HepG2 (cell line): Measurements from ENCODE around the gene DDX39B. TPM values are rescaled to one million over a fixed set of nuclear protein-coding genes. Genes with fewer than 3 reads are reported as not detected.

ENCODE experiments used
- ATF7-NPFF ChIP-seq: sonication (generic); formaldehyde crosslinking; IDR thresholded peaks from 2 replicates; pipeline ENCODE4 v1.8.1; 2023; ENCODE audit warnings: mild to moderate bottlenecking, low read depth, missing genetic modification reagents, moderate library complexity
- IRF2 ChIP-seq: IDR thresholded peaks from 2 replicates; pipeline ENCODE4 v1.6.1; 2018; ENCODE audit warnings: missing genetic modification reagents, missing compliant biosample characterization
- MZF1 ChIP-seq: sonication (generic); formaldehyde crosslinking; IDR thresholded peaks from 2 replicates; pipeline ENCODE4 v1.8.1; 2023; ENCODE audit warnings: mild to moderate bottlenecking, missing genetic modification reagents, borderline replicate concordance
- PRDM4 ChIP-seq: sonication (generic); formaldehyde crosslinking; IDR thresholded peaks from 2 replicates; pipeline ENCODE4 v1.9.0; 2021; ENCODE audit warnings: missing genetic modification reagents, borderline replicate concordance
- RAD21 ChIP-seq: fragments of 450-650 bp; formaldehyde crosslinking; IDR thresholded peaks from 2 replicates; pipeline ENCODE4 v1.5.0; 2020; ENCODE audit warnings: mild to moderate bottlenecking
- SIN3B ChIP-seq: fragments of 150-350 bp; IDR thresholded peaks from 2 replicates; pipeline ENCODE4 v1.6.1; 2014; ENCODE audit warnings: low read length
- SNAPC4 ChIP-seq: sonication (generic); formaldehyde crosslinking; IDR thresholded peaks from 2 replicates; pipeline ENCODE4 v1.4.0; 2020; ENCODE audit warnings: mild to moderate bottlenecking, missing genetic modification reagents
- TCF7L2 ChIP-seq: IDR thresholded peaks from 2 replicates; pipeline ENCODE4 v1.6.1; 2011; ENCODE audit warnings: mild to moderate bottlenecking, low read depth, low read length, moderate library complexity
- ZGPAT ChIP-seq: IDR thresholded peaks from 2 replicates; pipeline ENCODE4 v1.6.1; 2016; ENCODE audit warnings: mild to moderate bottlenecking
- ZNF224 ChIP-seq: sonication (generic); formaldehyde crosslinking; IDR thresholded peaks from 2 replicates; pipeline ENCODE4 v1.5.0; 2020; ENCODE audit warnings: mild to moderate bottlenecking, missing genetic modification reagents
- ZNF432 ChIP-seq: sonication (generic); formaldehyde crosslinking; IDR thresholded peaks from 2 replicates; pipeline ENCODE4 v1.5.0; 2020; ENCODE audit warnings: missing genetic modification reagents, mild to moderate bottlenecking, borderline replicate concordance
- ZNF446 ChIP-seq: sonication (generic); formaldehyde crosslinking; IDR thresholded peaks from 2 replicates; pipeline ENCODE4 v1.5.0; 2020; ENCODE audit warnings: mild to moderate bottlenecking, missing genetic modification reagents
- ZNF792 ChIP-seq: IDR thresholded peaks from 2 replicates; pipeline ENCODE4 v1.6.1; 2016
- polyA plus RNA-seq, 8 experiments: library from polyadenylated mRNA; depleted of rRNA in 3 of 8; stranded (reverse) in 7 of 8; unstranded in 1 of 8; fragments of >200 nt; fragmentation: Illumina TruSeq in 4 of 8; extraction: Trizol in 4 of 8; gene quantifications; 2 replicates each; pipeline versions ENCODE4 v1.2.1 to v1.2.3, GENCODE V29; 2011 to 2016; ENCODE audit warnings: low read depth in 4 of 8, missing spikeins in 1 of 8, mixed read lengths in 1 of 8; ENCODE audit not compliant: insufficient read depth in 1 of 8
- total RNA-seq, 5 experiments: library from RNA; depleted of rRNA; stranded (reverse); fragments of >200 nt; fragmentation: Illumina TruSeq; extraction: Trizol; gene quantifications; 2 replicates each; pipeline ENCODE4 v1.2.3, GENCODE V29; 2016; ENCODE audit warnings: low read depth in 1 of 5
- TF ChIP-seq, protein P1 (sequence below): sonication (generic); formaldehyde crosslinking; IDR thresholded peaks from 2 replicates; pipeline ENCODE4 v1.4.0; 2020; ENCODE audit warnings: missing genetic modification reagents, borderline replicate concordance
- TF ChIP-seq, protein P2 (sequence below): IDR thresholded peaks from 2 replicates; pipeline ENCODE4 v1.6.1; 2018; ENCODE audit warnings: missing genetic modification reagents

The DDX39B gene
- total and polyA plus RNA-seq, 2 of the 13 experiments (the other 11 are each of a cell fraction or from before 2014, with no cell fraction given), result 570 to 678 TPM

- 0 out of 2 replicates have a peak, but pooled peaks have one; percentile 65 for TF ChIP-seq PRDM4 (CRISPR knock-in tag)
- no peak for TF ChIP-seq ZNF792 (CRISPR knock-in tag)
- TF ChIP-seq RAD21, result peak; percentile 37; the same call in 1 of the 2 replicates
- TF ChIP-seq, protein P1, sequence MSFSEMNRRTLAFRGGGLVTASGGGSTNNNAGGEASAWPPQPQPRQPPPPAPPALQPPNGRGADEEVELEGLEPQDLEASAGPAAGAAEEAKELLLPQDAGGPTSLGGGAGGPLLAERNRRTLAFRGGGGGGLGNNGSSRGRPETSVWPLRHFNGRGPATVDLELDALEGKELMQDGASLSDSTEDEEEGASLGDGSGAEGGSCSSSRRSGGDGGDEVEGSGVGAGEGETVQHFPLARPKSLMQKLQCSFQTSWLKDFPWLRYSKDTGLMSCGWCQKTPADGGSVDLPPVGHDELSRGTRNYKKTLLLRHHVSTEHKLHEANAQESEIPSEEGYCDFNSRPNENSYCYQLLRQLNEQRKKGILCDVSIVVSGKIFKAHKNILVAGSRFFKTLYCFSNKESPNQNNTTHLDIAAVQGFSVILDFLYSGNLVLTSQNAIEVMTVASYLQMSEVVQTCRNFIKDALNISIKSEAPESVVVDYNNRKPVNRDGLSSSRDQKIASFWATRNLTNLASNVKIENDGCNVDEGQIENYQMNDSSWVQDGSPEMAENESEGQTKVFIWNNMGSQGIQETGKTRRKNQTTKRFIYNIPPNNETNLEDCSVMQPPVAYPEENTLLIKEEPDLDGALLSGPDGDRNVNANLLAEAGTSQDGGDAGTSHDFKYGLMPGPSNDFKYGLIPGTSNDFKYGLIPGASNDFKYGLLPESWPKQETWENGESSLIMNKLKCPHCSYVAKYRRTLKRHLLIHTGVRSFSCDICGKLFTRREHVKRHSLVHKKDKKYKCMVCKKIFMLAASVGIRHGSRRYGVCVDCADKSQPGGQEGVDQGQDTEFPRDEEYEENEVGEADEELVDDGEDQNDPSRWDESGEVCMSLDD (CRISPR knock-in tag), result 0 out of 2 replicates have a peak, but pooled peaks have one; percentile 49
- peak; percentile 88 for TF ChIP-seq ATF7-NPFF (CRISPR knock-in tag)
- TF ChIP-seq, protein P2, sequence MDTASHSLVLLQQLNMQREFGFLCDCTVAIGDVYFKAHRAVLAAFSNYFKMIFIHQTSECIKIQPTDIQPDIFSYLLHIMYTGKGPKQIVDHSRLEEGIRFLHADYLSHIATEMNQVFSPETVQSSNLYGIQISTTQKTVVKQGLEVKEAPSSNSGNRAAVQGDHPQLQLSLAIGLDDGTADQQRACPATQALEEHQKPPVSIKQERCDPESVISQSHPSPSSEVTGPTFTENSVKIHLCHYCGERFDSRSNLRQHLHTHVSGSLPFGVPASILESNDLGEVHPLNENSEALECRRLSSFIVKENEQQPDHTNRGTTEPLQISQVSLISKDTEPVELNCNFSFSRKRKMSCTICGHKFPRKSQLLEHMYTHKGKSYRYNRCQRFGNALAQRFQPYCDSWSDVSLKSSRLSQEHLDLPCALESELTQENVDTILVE, result peak; percentile 65
- no peak for TF ChIP-seq ZNF432 (CRISPR knock-in tag)
- TF ChIP-seq IRF2, result peak; percentile 63; the same call in 1 of the 2 replicates
- TF ChIP-seq ZGPAT (CRISPR knock-in tag), result peak; percentile 84
- TF ChIP-seq ZNF446, result no peak
- TF ChIP-seq SIN3B, result peak; percentile 50; the same call in 1 of the 2 replicates
- TF ChIP-seq MZF1, result 0 out of 2 replicates have a peak, but pooled peaks have one; percentile 38
- no peak for TF ChIP-seq TCF7L2
- peak; percentile 74 for TF ChIP-seq ZNF224
- peak; percentile 74 for TF ChIP-seq SNAPC4
Measured at GRCh38 chr6:31541658-31542521, at the start of gene DDX39B (continued).
